ENCODE results near the gene GPR17.

The GPR17 gene, protein sequence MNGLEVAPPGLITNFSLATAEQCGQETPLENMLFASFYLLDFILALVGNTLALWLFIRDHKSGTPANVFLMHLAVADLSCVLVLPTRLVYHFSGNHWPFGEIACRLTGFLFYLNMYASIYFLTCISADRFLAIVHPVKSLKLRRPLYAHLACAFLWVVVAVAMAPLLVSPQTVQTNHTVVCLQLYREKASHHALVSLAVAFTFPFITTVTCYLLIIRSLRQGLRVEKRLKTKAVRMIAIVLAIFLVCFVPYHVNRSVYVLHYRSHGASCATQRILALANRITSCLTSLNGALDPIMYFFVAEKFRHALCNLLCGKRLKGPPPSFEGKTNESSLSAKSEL

GRCh38 chr2:127645395-127646291, at the start of gene GPR17:
TSS of gene GPR17 (plus strand) at chr2:127646153. CDS start at chr2:127650736, 4,583 bp downstream.
- DNase-seq = no peak

- DNase-seq = no peak
Observed at GRCh38 chr2:127596311-127597045, 49.5 kb upstream of the GPR17 start.

DNA sequence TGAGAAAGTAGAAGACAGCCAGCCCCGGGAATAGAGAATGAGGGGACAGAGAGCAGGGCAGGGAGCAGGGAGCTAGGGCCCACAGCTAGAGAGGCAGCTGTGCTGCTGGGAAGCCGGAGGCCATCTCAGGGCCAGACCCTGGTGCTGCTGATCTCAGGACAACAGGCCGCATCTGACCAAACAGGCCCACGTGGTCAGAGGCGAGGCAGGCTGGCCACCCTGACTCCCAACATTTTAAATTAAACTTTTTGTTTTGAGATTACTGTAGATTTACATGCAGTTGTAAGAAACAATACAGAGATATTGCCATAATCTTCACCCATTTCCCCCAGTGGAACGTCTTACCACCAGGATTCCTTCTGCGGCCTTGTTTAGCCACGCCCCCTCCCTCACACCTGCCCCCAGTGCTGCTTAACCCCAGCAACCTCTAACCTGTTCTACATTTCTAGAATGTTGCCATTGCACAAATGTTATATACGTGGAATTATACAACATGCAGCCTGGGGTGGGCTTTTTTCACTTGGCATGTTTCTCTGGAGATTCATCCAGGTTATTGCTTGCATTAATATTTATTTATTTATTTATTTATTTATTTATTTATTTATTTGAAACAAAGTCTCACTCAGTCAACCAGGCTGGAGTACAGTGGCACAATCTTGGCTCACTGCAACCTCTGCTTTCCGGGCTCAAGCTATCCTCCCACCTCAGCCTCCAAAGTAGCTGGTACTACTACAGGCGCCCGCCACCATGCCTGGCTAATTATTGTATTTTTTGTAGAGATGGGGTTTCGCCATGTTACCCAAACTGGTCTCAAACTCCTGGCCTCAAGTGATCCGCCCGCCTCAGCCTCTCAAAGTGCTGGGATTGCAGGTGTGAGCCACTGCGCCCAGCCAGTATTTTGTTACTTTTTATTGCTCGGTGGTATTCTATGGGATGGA, 48.6 kb upstream of the GPR17 start:
- DNase-seq = no peak

- no peak for DNase-seq
Observed at GRCh38 chr2:127597984-127598380, 48.0 kb upstream of the GPR17 start.

DNA sequence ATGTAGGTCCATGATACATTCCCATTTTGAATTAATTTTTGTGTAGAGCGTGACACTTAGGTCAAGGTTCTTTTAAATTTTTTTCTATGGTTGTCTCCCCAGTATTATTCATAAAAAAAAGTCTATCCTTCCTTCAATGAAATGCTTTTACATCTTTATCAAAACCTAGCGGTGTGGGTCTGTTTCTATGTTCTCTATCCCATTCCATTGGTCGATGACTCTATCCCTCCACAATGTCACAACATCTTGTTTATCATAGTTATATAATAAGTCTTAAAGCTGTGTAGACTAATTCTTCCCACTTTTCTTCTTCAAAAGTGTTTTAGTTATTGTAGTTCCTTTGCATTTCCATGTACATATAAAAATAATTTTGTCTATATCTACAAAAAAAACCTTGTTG, 47.2 kb upstream of the GPR17 start:
- DNase-seq = no peak

GRCh38 chr2:127599211-127599610, 46.7 kb upstream of the GPR17 start:
- no peak for DNase-seq

- DNase-seq = no peak
Observed at GRCh38 chr2:127604986-127605385, 41.0 kb upstream of the GPR17 start.

DNA sequence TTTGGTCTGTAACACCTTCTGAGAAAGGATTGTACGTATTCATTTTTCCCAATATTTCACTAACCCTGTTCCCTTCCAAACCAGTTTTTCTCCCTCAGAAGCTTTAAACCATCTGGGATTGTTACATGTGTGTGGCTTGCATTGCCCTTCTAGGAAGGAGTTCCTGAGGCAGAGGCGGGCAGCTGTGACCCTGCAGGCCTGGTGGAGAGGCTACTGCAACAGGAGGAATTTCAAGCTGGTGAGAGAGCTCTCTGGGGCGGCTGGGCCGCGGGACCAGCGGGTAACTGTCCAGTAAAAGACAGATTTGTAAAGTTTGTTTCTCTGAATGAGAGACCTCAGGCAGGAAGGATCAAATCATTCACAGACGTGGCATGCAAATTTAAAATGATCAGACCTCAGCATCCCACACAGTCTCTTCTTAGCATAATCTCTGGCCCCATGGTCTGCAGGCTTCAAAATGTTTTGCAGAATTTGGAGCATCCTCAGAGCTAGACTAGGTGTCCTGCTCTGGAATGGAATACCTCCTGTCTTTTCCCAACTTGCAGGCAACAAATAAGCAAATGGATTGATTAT, 40.2 kb upstream of the GPR17 start:
- DNase-seq = no peak

- no peak for DNase-seq
Observed at GRCh38 chr2:127606625-127607398, 39.1 kb upstream of the GPR17 start.

DNA sequence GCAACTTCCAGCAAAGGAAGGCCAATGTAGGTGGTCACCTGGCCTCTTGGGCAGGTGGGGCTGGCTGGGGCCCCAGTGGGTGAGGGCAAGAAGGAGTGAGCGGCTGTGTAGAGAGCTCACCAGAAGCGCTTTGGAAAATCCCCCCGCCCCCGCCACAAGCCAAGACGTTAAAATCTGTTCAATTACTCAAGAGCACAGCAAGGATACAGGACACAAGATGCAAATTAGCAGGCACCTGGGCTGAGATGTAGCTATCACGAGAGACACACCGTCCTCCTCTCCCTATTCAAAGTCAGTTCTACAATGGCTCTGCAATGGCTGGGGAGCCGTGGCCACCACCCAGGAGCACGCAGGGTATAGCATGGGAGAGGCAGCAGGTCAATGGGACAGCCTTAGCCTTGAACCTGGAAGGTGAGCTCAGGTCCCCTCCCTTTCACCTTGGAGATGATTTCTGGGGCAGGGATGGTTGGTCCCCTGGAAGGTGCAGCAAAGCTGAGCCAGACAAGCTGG, 38.5 kb upstream of the GPR17 start:
- DNase-seq = no peak

GRCh38 chr2:127608061-127609030, 37.6 kb upstream of the GPR17 start:
- DNase-seq = no peak

DNA sequence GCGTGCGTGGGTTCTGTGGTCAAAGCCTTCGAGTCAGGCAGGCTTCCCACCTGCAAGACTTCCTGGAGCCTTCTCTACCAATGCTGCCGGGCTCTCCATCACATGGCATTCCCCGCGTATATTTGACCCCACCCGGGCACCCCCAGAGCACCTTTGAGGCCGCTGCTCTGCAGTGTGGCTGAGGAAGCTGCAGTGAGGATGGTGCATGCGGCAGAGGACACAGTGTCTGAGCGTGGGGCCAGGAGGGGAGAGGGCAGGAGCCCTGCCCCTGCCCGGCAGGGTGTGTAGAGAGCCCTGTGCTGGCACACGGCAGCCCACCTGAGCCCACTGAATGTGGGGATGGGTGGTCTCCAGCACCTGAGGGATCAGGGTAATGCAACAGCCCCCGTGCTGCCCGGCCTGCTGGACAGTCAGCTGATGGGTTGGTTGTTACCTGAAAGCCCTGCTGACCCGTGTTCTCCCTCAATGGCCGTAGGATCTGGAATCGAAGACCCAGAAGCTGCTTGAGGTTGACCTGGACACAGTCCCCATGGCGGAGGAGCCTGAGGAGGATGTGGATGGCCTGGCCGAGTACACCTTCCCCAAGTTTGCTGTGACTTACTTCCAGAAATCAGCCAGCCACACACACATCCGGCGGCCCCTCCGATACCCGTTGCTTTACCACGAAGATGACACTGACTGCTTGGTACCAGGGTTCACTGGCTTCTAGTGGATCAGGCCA, 36.8 kb upstream of the GPR17 start:
- no peak for DNase-seq

DNA sequence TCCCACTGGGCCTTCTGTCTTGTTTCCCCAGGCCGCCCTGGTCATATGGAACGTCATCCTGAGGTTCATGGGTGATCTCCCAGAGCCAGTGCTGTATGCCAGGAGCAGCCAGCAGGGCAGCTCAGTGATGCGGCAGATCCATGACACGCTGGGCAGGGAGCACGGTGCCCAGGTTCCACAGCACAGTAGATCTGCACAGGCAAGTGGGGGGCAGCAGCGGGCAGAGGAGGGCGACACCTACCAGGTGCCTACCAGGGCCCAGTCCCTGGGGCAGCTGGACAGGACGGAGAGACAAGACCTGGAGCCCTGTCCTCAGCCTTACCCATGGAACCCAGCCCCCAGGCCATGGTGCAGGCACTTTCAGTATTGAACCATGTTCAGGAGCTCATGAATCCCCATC, 36.1 kb upstream of the GPR17 start:
- DNase-seq = no peak

DNA sequence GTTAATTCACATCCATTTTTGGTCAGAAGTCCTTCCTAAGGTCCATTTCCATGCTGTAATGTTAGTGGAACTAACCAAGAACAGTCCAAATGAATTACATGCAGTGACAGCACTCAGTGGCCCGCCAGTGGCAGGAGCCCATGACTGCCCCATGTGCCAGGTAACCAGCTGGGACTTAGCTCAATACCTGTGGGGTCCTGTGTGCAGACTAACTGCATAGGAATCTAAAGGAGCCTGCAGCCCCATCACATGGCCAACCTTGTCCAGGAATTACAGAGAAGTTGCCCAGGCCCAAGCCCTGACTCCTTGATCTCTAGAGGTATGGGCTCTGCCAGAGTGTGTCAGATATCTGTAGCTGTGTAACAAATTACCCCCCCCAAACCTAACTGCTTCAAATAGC, 35.4 kb upstream of the GPR17 start:
- no peak for DNase-seq

DNA sequence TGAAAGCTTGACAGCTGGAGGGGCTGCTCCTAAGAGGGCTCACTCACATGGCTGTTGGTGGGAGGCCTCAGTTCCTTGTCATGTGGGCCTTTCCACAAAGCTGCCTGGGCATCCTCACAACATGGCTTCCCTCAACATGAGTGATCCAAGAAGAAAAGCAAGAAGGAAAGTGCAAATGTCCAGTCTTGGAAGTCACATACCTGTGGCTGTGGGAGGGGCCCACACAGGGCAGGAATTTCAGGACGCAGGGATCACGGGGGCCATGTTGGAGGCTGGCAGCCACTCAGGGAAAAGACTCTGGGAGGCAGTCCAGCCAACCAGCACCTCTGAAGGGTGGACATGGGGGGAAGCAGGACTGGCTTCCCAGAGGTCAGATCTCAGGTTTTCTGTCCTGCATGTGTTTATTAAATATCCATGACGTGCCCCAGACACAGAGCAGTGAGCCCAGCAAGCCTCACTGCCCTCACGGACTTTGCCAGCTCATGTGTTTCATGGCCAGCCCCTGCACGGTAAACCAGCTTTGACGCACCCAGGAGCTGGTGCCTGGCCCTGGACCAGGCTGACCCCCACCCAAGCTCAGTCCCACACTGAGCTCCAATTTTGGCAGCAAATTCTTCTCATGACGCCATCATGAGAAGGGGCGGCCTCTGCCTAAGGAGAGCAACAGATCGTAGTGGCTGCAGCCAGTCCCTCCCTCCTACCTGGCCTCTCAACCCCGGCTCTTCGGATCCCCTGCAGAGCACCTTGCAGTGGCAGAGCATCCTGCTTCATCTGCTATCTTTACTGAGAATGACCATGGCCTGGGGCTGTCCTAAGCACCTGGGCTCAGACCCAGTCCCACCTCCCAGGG, 34.7 kb upstream of the GPR17 start:
- DNase-seq = no peak

DNA sequence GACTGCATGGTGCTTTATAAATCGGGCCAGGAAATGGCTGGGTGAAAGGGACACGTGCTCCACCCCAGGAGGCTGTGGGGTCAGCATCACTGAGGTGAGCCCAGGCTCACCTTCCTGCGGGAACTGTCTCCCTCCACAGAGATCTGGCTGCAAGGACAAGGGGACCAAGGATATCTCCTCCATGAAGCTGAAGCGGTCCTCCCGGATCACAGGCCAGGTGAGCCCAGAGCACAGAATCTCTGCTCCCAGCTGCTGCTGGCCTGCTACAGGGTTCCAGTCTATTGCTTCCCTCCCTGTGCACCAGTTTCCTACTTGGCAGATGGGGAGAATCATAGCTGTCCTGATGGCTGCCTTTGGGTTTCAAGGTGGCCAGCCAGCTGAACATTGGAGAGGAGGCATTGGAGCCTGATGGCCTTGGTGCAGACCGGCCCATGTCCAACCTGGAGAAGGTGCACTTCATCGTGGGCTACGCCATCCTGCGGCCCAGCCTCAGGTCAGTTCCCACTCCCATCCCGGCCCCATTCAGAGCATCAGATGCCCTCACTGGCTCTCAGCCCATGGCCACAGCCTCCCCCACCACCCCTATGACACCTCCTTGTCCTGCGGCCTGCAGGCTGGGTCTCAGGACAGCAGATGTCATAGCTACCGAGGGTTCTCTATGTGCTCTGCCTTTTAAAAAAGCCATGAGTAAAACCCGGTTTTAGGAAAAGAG, 33.7 kb upstream of the GPR17 start:
- no peak for DNase-seq

DNA sequence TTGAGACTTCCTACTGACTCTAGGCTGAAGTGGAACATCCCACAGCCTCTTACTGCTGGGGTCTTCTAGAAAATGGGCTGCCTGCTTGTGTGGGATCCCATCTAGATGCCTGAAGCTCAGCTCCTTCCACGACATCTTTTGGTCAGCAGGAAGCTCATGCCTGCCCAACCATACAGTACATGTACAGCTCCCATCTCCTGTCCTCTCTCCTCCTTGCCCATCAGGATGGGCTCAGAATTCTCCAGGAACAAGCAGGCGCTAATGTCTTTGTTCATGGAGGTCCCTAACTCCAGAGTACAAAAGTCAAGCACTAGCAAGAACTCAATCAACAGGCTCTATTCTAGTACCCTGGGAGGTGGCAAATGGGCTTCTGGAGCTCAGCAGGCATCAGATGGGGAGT, 31.7 kb upstream of the GPR17 start:
- no peak for DNase-seq

Measured in stimulated activated CD4-positive, alpha-beta T cell treated with anti-CD3 and anti-CD28 coated beads, Interleukin-15, amount 100 ng/mL, for 24 hours (primary cell).